Body of pancreas (tissue), 4 donors: ENCODE results near the gene LRRC73.

Source experiments
- CTCF ChIP-seq, 7 experiments: fragments of 450-650 bp in 4 of 7; fragments of 200-600 bp in 3 of 7; sonication (generic) in 3 of 7; IDR thresholded peaks; one replicate each; pipeline ENCODE4 v1.5.1; 2016 to 2019; ENCODE audit warnings: antibody characterized with exemption in 7 of 7
- POLR2A ChIP-seq, 3 donors: fragments of 450-650 bp; IDR thresholded peaks; one replicate each; pipeline ENCODE4 v1.6.1; 2016; ENCODE audit warnings: antibody characterized with exemption in 3 of 3, mild to moderate bottlenecking in 2 of 3

- no peak for TF ChIP-seq CTCF (IDR thresholded peaks at IDR 0.05)
- TF ChIP-seq POLR2A (IDR thresholded peaks at IDR 0.05), result no peak
Measured at GRCh38 chr6:43523284-43523683, 13.1 kb upstream of the LRRC73 start.
